ENCODE results near the gene OSTM1. TPM values are rescaled to one million over a fixed set of nuclear protein-coding genes. Genes with fewer than 3 reads are reported as not detected.

Gene OSTM1
- polyA plus RNA-seq, 1 donor (not counting 4 experiments of a cell fraction or from before 2014, with no cell fraction given), result 71.3 TPM

- Histone ChIP-seq H3K27me3 (ENCODE audit: control insufficient read depth, extremely low read depth, insufficient read depth, low read length) (no peaks in the 10 kb centered on the region), H3K9me1 (ENCODE audit: control insufficient read depth, extremely low read depth, insufficient read depth, low read length) (no peaks in the 10 kb centered on the region), H4K20me1 (ENCODE audit: control insufficient read depth, extremely low read depth, insufficient read depth, low read length) (no peaks in the 10 kb centered on the region), H3K27ac (ENCODE audit: control insufficient read depth, insufficient read depth, low read length) (no peak overlapping the region), H3K9me3 (ENCODE audit: control insufficient read depth, low read depth, low read length) (no peaks in the 10 kb centered on the region), H3K79me2 (ENCODE audit: control insufficient read depth, insufficient read depth, low read length) (no peaks in the 10 kb centered on the region), H3K4me2 (ENCODE audit: control insufficient read depth, extremely low read depth, insufficient read depth, low read depth, low read length) (no peak overlapping the region), H3K9ac (ENCODE audit: control insufficient read depth, extremely low read depth, insufficient read depth, low read length) (no peak overlapping the region), H3K4me3 (ENCODE audit: control insufficient read depth in 2 of 3, extremely low read depth in 1 of 3, insufficient read depth in 2 of 3, low read depth in 1 of 3, low read length in 3 of 3) (no peak overlapping the region), H3K36me3 (ENCODE audit: control insufficient read depth in 2 of 2, extremely low read depth in 1 of 2, insufficient read depth in 2 of 2, low read length in 2 of 2) (peaks cover 3 to 7% of the 10 kb centered on the region in 2 experiments), H3K4me1 (ENCODE audit: control insufficient read depth, extremely low read depth, insufficient read depth, low read length) (no peaks in the 10 kb centered on the region), H2AFZ (ENCODE audit: control insufficient read depth, low read length) (no peak overlapping the region)
- dilution Hi-C loops (cut with MboI; ENCODE audit: extremely low pct_ligation_motif_present, low sequenced_read_pairs), result no loop called here
- DNase-seq (ENCODE audit: low read depth, low spot score) (no peak), FAIRE-seq (no peak)
- TF ChIP-seq, protein P1, sequence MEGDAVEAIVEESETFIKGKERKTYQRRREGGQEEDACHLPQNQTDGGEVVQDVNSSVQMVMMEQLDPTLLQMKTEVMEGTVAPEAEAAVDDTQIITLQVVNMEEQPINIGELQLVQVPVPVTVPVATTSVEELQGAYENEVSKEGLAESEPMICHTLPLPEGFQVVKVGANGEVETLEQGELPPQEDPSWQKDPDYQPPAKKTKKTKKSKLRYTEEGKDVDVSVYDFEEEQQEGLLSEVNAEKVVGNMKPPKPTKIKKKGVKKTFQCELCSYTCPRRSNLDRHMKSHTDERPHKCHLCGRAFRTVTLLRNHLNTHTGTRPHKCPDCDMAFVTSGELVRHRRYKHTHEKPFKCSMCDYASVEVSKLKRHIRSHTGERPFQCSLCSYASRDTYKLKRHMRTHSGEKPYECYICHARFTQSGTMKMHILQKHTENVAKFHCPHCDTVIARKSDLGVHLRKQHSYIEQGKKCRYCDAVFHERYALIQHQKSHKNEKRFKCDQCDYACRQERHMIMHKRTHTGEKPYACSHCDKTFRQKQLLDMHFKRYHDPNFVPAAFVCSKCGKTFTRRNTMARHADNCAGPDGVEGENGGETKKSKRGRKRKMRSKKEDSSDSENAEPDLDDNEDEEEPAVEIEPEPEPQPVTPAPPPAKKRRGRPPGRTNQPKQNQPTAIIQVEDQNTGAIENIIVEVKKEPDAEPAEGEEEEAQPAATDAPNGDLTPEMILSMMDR (optimal IDR thresholded peaks at IDR 0.05 in 1 of 3, IDR thresholded peaks at IDR 0.05 in 1 of 3, conservative IDR thresholded peaks at IDR 0.05 in 1 of 3; ENCODE audit: extremely low read depth in 1 of 3, insufficient read depth in 2 of 3, low read length in 3 of 3), result no peak
- no peak for TF ChIP-seq EZH2 (IDR thresholded peaks at IDR 0.05; ENCODE audit: low read length)
These were observed 21.8 kb downstream of the OSTM1 start for GRCh38 chr6:108052706-108053105.

GRCh38 chr6:108051481-108051880, 23.1 kb downstream of the OSTM1 start:
- dilution Hi-C loops (cut with MboI; ENCODE audit: extremely low pct_ligation_motif_present, low sequenced_read_pairs), result no loop called here
- Histone ChIP-seq H2AFZ (ENCODE audit: control insufficient read depth, low read length) (no peak overlapping the region), H4K20me1 (ENCODE audit: control insufficient read depth, extremely low read depth, insufficient read depth, low read length) (no peaks in the 10 kb centered on the region), H3K27me3 (ENCODE audit: control insufficient read depth, extremely low read depth, insufficient read depth, low read length) (no peaks in the 10 kb centered on the region), H3K9me1 (ENCODE audit: control insufficient read depth, extremely low read depth, insufficient read depth, low read length) (no peaks in the 10 kb centered on the region), H3K4me2 (ENCODE audit: control insufficient read depth, extremely low read depth, insufficient read depth, low read depth, low read length) (no peak overlapping the region), H3K27ac (ENCODE audit: control insufficient read depth, insufficient read depth, low read length) (no peak overlapping the region), H3K36me3 (ENCODE audit: control insufficient read depth in 2 of 2, extremely low read depth in 1 of 2, insufficient read depth in 2 of 2, low read length in 2 of 2) (peaks cover 3 to 9% of the 10 kb centered on the region in 2 experiments), H3K79me2 (ENCODE audit: control insufficient read depth, insufficient read depth, low read length) (no peaks in the 10 kb centered on the region), H3K4me3 (ENCODE audit: control insufficient read depth in 2 of 3, extremely low read depth in 1 of 3, insufficient read depth in 2 of 3, low read depth in 1 of 3, low read length in 3 of 3) (no peak overlapping the region), H3K9ac (ENCODE audit: control insufficient read depth, extremely low read depth, insufficient read depth, low read length) (no peak overlapping the region), H3K9me3 (ENCODE audit: control insufficient read depth, low read depth, low read length) (no peaks in the 10 kb centered on the region), H3K4me1 (ENCODE audit: control insufficient read depth, extremely low read depth, insufficient read depth, low read length) (no peaks in the 10 kb centered on the region)
- TF ChIP-seq, protein P1 (optimal IDR thresholded peaks at IDR 0.05 in 1 of 3, IDR thresholded peaks at IDR 0.05 in 1 of 3, conservative IDR thresholded peaks at IDR 0.05 in 1 of 3; ENCODE audit: extremely low read depth in 1 of 3, insufficient read depth in 2 of 3, low read length in 3 of 3), result no peak
- no peak for TF ChIP-seq EZH2 (IDR thresholded peaks at IDR 0.05; ENCODE audit: low read length)
- FAIRE-seq (no peak), DNase-seq (ENCODE audit: low read depth, low spot score) (no peak)

Measured in keratinocyte (primary cell).